HG03045 (cell line): ENCODE results near the gene C2orf15.
"Not testable (repeated sequence)": the region's sequence is repeated elsewhere in the genome, so short reads cannot be mapped to it uniquely, and the experiment has no call there.

Experiments used
- ATAC-seq: cut with Tn5 transposase; IDR thresholded peaks from one replicate; pipeline ENCODE4 v1.9.1; 2021; ENCODE audit warnings: mild to moderate bottlenecking, moderate library complexity; ENCODE audit not compliant: unreplicated experiment

Gene C2orf15

GRCh38 chr2:99159594-99159993, 18.1 kb downstream of the C2orf15 start:
- no peak for ATAC-seq

- ATAC-seq, result no peak
Measured at GRCh38 chr2:99166218-99166617, 24.7 kb downstream of the C2orf15 start.

GRCh38 chr2:99169534-99169933, 28.0 kb downstream of the C2orf15 start:
- ATAC-seq, result no peak

DNA sequence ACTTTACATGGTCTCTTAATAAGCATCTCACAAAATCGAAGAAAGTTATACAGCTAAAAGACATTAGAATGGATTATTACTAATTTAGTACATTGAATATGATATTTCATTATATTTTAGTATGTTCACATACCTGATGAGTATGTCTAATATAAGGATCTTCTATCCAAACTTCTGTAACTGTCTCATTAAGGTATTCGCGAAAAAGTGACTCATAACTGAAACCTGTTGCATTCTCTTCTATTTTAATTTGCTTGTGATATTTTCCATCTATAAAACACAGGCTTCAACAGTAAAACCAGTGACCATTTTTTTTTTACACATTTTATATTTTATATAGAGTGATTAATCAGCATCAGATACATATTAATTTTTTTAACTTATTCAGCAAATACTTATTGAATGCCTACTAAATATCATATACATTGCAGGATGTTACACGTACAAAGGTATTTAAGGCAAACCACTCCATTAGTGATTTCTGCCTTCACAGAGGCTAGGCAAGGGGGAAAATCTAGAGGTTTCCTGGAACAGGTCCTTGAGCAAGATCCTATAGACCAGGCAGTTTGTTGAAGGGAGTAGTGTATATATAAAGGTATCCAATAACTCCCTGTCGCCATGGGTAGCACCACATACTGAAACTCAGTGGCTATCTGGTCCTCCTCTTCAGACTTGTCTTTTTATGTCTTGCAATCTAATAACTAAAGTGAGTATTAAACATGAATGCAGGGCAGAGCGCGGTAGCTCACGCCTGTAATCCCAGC, 30.1 kb downstream of the C2orf15 start:
- ATAC-seq, result no peak

DNA sequence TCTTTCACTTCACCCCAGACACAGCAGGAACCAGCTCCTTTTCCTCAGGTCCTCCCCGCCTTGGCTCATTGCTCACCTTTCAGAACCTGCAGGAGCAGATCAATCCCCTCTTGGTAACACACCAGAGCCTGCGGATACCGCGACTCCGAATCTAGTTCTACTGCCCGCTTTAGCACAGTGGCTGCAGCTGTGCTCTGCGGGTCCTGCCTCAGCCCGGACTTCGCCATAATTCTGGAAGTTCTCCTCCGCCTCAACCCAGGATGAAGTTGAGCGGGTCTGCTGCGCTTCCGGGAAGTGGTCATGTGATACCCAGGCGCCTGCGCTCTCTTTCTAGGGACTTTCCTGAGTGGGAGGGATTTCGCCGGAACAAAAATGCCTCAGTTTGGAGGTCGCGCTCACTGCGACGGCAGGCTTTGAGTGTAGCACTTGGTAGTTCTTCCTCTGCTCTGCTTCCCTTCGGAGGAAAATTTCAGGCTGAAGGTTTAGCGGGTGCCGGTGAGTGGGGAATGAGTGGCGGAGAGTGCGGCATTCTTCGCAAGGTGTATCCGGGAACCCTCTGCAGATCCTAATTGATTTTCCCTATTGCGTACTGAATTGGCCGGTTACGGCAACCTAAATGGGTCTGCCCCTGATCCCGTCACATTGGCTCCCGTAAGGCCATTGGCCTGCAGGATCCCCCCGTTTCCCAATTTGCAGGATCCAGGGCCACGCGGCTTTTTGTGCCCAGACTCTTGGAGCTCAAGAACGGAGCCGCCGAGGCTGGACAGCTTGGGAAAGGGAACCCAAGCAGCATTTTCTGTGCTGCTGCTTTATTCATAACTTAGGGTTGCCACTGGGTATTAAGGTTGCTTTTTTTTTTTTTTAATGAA, 39.5 kb downstream of the C2orf15 start, which contains the start of the genes MITD1 and MRPL30:
TSS of gene MITD1 (minus strand) at position 304 of the 869 bp plus-strand sequence. CDS start at position 227, 77 bp downstream.
TSS of gene MRPL30 (plus strand) at position 430 of the 869 bp plus-strand sequence. CDS start 5,020 bp downstream, outside the sequence.
- ATAC-seq, result peak; percentile 90

DNA sequence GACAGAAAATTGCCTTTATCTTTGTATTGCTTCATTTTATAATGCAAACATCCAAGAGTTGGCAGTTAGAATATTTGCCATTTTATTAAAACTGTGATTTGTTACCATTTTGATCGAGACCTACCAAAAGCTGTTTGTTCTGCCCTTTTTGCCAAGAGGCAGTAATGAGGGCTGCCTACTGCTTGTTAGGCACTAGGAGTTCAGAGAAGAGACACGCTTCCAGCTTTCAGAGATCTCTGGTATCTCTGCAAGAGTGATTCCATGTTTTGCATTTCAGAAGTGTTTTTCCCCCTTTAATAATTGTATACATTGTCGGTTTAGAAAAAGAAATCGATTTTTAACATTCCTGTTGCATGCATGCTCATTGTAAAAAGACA, 40.1 kb downstream of the C2orf15 start:
- no peak for ATAC-seq

DNA sequence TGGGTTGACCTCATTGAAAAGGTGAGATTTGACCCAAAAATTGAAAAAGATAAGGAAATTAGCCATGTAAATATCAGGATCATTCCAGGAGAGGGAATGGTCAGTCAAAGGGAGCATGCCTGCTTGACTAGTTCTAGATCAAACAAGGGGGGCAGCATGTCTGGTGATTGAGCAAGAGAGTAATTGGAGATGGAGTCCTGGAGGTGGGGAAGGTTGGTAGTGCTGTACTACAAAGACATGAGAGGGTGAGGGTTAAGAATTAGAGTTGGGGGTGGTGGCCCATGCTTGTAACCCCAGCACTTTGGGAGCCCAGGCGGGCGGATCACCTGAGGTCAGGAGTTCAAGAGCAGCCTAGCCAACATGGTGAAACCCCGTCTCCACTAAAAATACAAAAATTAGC, 41.5 kb downstream of the C2orf15 start:
- no peak for ATAC-seq

- no peak for ATAC-seq
Measured at GRCh38 chr2:99184811-99185210, 43.3 kb downstream of the C2orf15 start.

GRCh38 chr2:99187011-99187410, 45.5 kb downstream of the C2orf15 start:
- no peak for ATAC-seq

DNA sequence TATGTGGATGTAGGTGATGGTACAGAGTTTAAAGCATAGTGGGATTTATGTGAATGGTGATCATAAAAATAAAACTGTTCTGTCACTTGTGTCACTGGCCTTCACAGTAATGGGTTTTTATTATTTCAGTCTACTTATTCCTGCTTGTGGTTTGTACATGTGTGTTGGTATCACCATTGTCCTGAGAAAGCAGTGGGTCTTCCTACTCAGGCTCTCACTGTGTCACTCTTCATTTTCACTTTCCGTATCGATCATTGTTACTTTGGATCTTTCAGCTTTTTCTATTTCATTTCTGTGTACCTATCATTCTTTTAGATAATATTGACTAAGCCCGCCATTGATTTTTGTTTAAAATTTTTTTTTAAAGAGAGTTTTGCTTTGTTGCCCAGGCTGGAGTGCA, 46.9 kb downstream of the C2orf15 start:
- ATAC-seq, result no peak

- ATAC-seq, result no peak
Measured at GRCh38 chr2:99190548-99190947, 49.0 kb downstream of the C2orf15 start.

GRCh38 chr2:99192364-99192763, 50.9 kb downstream of the C2orf15 start:
- ATAC-seq, result not testable (repeated sequence)

- ATAC-seq, result no peak
Measured at GRCh38 chr2:99198103-99198841, 56.8 kb downstream of the C2orf15 start.

GRCh38 chr2:99200076-99200800, 58.7 kb downstream of the C2orf15 start:
- ATAC-seq, result no peak
